H4 (cell line): ENCODE measurements around the gene KCP. TPM values are rescaled to one million over a fixed set of nuclear protein-coding genes. Genes with fewer than 3 reads are reported as not detected.
A peak's percentile ranks its signal among the peaks of the same experiment; 100 is the strongest.

Source experiments
- DNase-seq: peaks from one replicate; pipeline ENCODE4 v3.0.0-alpha.2; 2015; ENCODE audit warnings: low spot score
- total RNA-seq: library from RNA; depleted of rRNA; stranded (reverse); fragments of >200 nt; shearing (Covaris generic); gene quantifications from 2 replicates; pipeline ENCODE4 v1.2.3, GENCODE V29; 2014

Gene KCP
- total RNA-seq, 1 experiment from 2014 or later = not detected

DNA sequence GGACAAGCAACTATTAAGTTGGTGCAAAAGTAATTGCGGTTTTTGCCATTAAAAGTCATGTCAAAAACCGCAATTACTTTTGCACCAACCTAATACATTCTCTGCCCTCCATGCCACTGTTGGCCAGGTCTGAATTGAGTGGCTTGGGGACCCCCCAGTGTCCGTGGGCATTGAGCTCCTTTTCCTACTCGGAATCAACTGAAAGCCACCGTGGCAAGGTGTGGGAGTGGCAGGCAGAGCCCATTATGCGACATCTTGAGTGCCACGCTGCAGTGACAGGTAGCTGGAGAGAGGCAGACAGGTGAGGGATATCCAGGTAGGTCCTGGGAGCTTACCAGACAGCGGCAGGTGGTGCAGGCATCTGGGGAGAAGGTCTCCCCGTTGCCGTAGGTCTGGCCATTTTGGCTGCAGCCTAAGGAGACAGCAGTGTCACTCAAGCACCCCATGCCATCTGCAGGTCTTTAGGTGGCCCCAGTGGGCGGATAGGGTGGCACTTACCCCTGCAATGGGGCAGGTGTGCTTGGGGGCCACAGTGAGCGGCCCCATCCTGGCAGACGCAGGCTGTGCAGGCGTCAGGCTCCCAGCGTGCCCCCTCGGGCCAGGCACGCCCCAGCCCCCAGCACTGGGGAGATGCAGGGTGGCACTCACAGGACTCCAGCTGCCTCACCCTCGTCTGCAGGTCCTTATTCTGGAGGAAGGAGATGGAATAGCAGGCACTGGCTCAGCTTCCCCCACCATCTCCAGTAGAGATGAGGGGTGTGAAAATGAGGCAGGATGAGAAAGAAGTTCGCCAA lies 3.5 kb downstream of the KCP start:
- no peak for DNase-seq

DNA sequence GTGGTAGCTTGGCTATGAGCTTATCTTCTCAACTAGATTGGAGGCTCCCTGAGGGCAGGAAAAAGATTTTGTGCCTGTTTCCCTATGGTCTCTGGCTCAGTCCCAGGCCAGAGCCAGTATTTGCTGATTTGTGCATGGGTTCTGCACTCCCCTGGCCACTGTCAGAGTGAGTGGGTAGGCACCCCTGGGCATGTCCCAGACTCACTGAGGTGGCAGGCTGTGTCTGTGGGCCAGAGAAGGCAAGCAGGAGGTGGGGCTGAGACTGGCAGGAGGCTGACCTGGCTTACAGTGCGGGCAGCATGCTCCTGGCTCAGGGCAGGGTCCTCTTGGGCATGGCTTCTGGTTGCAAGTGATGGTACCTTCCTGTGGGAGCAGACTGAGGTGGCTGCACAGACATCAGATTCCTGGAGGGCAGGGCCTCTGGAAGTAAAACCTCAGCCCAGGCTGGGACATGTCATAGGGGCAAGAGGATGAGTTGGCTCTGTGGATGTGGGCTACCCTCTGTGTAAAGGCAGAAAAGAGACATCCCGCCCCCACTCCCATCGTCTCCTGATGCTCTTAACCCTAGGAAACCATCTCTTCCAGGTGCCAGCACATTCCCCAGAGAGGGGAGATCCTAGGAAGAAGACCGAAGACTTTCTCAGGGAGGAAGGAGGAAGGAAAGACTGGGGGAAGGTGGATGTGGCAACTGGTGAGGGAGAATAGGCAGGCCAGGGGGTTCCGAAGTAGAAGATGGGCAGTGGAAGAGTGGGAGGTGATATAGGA lies 4.3 kb downstream of the KCP start:
- no peak for DNase-seq

DNA sequence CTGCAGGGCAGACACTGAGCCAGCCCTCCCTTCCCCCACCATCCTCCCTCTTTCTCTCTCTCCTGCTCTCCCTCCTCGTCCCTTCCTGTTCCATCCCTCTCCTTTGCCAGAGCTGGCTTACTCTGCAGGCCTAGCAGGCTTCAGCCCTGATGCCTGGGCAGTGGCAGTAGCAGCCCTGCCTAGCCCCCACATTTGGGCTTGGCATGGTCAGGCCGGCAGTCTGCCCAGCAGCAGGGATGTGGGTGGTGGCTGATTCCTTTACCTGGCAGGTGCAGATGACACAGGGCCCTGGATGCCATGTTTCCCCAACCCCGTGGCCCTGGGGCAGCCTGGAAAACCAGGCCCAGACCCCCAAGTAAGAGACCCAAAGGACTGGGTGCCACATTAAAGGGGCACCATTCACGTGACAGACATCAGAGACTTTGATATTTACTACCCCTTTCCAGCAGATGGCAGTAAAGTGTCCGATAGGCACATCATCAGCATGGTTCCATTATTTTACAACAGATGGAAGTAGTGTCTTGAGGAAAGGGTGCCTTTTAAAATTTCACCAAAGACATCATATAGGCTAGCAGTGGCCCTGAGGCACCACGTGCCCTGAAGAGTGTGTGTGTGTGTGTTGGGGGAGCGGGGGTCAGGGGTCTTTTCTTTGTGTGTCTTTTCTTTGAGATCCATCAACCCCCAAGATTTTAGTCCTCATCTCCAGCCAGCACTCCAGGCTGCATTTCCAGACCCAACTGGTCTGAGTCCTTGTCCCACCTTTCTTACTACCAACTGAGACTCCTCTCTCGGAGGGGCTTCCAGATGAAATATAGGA lies 5.9 kb downstream of the KCP start:
- peak; percentile 58 for DNase-seq

DNA sequence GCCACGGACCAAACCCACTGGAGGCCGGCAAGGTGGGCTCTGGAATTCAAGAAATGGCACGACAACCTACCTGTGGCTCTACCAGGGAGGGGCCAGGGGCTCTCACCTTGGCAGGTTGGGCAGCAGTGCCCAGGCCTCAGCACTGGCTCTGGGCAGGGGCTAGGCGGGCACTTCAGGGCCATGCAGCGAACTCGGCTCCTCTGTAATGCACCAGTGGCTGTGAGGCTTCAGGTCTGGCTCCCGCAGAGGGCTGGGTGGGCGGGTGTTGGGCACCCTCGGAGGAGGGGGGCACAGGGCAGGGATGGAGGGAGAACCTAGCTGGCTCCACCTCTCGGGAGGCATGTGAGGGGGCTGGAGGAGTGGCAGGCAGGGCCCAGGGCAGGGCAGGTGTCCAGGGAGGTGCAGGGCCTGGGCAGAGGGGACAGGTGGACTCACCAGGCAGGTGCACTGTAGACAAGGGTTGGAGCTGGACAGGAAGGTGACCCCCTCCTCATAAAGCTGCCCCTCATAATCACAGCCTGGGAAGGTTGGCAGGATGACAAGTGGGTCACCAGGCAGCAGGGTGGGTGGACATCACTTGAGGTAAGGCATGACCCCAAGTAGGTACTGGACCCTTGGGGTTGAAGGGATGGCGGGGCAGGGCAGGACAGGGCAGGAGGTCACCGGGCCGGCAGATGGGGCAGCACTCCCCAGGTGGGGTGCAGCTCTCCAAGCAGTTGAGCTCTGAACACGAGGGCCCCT lies 6.7 kb downstream of the KCP start:
- DNase-seq = no peak

DNA sequence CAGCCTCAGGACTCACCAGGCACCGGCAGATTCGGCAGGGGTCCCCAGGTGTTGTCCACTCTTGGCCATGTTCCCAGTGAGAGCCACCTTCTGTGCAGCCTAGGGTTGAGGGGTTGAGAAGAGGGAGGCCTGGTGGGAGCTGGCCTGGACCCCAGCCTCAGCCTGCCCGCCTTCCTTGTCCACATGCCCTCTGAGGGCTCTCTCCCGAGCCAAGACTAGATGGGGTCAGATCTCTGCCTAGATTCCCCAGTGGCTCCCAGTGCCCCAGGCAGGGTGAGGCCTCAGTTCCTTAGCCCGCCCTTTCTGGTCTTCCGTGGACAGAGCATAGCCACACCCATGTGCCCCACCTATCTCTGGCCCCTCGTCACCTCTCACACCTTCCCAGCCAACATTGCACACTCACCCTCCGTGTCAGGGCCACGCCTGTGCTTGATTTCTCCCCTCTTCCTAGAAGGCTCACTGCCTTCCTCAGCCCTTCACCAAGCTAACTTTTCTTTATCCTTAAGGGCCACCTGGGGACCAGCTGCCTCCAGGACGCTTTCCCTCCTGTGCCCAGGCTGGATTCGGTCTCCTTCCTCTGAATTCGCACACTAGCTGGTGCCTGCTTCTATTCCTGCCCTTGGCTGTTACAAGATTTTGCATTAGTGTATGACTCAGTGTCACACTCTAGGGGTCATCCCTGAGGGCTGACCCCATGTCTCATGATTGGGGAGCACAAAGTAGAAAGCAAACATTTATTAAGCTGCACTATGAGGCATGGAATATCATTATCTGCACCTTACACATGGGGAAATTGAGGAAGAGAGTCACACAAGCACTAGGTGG lies 7.5 kb downstream of the KCP start:
- DNase-seq = no peak

DNA sequence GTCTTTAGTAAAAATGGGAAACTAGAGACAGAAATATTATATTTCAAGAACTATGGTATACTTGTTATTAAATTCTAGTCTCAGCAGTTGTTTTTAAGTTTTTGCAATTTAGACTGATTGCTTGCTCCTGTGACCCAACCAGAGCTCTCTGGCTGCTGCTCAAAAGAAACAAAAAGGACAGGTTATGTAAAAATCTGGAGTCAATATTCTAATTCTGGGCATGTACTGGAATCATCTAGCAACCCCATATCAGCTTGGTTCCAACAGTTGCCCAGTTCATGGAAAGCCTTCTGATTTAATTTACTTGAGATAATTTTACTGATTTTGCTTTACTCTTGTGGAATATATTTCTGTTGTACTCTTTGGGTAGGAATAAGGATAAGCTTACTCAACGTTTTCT lies 10.3 kb downstream of the KCP start:
- DNase-seq = no peak

DNA sequence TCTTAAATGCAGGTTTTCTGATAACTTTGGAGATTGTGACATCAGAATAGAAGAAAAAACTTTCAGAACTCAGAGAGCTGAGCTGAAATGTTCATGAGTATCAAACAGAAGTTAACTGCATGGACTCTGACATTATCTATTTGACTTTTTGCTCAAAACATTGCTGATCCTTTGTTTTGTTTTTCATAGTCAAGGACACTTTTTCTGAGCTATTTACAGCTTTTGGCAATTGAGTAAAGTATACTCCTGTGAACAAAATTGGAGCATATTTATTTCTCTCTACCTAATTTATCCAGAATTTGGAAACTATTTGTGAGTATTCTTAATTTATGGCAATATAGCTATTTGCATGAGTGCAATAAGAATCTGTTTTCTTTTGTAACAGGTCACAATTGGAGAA lies 11.1 kb downstream of the KCP start:
- DNase-seq = no peak

DNA sequence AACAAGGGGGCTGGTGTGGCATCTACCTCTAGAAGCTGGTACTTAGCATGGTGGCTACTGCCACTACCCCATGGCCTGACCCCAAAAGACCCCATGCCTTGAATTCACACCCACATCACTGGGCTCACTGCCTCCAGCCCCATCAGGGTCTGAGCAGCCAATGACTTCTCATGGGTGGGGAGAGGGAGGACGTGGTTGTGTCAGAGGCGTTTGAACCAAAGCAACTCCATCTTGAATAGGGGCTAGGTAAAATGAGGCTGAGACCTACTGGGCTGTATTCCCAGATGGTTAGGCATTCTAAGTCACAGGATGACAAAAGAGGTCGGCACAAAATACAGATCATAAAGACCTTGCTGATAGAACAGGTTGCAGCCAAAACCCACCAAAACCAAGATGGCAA lies 15.2 kb downstream of the KCP start:
- no peak for DNase-seq

DNA sequence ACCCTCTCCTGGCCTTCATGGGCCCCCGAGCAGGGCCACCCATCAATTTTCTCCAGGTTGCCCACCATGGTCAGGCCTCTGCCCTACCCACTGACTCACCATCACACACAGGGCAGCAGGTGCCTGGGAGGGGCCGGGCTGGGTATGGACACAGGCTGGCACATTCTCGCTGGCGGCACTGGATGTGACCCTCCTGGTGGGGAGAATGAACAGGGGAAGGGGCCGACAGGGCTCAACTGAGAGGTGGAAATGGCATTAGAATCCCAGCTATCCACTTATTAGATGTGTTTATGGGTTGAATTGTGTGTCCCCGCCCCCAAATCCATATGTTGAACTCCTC lies 16.4 kb downstream of the KCP start:
- DNase-seq = no peak

DNA sequence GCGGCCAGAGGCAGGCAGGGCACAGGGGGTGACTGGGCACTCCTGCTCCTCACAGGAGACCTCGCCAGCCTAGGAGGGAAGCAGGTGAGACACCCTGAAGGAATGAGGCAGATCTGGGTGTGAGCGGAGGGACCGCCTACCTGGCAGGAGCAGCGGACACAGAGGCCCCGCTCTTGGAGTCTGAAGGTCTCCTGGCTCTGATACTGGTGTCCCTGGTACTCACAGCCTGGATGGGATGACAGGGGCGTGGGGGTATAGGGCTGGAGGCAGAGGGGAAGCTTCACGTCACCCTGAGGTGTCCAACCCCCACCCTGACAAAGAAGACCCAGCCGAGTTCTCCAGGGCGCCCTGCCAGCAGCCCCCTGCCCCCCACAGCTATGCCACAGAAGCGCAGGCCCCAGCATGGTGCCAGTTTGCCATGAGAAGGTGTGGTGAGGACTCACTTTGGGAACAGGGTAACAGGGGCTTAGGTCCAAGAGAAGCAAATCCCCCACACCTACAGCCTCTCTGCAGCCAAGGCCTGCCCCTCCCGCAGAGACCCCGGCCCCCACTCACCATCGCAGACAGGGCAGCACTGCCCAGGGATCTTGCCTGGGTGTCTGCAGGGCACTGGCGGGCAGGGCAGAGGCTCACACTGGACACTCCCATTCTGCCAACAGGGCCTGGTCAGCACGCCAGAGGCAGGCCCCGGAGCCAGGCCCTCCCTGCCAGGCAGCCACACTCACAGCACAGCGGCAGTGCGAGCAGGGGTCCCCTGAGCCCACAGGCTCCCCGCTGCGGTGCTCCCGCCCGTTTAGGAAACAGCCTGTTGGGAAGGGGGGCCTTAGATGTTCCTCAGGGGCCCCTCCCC lies 17.0 kb downstream of the KCP start:
- no peak for DNase-seq

DNA sequence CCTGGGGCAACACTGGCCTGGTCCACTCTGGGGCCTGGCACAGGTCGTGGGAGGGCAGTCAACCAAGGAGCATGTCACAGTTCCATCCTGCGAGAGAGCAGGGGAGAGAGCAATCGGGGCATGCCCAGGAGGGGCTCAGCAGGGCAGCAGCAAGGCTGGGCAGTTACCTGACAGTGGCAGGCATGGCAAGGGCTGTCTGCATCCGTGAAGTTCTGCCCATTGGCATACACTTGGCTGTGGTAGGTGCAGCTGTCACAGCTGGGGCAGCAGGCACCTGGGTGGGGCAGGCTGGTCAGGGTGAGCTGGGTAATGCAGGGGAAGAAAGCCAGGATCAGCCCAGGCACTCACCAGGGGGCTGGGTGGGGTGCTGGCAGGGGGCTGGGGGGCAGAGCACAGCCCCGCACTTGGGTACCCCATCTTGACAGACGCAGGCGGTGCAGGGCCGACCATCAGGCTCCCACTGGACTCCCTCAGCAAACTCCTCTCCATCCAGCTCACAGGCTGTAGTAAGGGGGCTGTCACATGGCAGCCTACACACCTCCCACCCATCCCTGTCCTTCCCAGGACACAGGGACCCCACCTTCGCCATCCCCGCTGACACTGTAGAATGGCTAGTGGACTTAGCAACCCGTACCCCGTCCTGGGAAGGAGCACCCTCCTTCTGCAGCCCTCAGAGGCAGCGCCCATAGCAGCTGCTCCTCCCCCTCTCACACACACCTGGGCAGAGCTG lies 17.8 kb downstream of the KCP start:
- no peak for DNase-seq

DNA sequence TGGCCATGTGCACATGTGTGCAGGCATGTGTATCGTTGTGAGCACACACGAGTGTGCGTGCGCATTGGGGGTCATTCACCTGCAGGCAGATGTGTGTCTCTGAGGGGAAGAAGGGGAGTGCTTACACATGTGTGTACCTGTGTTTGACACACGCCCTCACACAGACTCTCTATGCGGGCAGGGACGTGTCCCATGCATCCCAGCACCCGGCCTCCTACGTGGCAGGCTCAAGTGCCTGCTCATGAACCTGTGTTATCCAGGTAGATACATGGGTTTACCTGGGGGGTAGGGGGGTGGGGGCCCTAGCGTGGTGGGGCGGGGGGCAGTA lies 18.6 kb downstream of the KCP start:
- no peak for DNase-seq

DNA sequence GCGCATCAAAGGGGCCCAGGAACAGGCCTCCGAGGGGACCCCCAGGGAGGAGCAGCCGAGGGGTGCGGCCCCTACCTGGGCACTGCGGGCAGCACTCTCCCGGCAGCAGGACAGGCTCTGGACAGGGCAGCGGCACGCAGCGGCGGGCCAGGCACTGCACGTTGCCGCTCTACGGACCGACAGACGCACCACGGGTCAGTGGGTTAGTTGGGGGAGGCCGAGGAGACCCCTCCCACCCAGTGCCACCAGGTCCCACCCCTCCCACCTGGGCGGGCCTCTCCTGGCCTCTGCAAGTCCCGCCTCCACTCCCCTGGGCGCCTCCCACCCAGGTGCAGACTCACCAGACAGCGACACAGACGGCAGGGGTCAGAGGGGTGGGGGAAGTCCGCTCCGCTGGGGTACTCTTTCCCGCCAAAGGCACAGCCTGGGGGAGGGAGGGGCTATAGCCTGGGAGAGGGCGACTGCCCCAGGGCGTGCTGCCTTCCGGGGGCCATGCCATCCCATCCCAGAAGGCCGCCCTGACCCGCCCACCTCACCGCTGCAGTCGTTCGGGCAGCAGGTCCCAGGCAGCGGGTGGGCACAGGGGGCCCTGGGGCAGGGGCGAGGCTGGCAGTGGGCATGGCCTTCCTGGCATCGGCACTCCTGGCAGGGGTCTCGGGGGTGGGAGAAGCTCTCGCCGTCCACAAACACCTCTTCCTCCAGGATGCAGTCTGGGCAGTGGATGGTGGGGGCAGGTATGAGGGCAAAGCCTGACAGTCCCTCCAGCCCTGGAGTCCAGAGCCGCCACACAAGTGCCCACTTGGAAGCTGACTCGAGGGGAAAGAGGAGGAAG lies 19.2 kb downstream of the KCP start:
- DNase-seq = no peak

DNA sequence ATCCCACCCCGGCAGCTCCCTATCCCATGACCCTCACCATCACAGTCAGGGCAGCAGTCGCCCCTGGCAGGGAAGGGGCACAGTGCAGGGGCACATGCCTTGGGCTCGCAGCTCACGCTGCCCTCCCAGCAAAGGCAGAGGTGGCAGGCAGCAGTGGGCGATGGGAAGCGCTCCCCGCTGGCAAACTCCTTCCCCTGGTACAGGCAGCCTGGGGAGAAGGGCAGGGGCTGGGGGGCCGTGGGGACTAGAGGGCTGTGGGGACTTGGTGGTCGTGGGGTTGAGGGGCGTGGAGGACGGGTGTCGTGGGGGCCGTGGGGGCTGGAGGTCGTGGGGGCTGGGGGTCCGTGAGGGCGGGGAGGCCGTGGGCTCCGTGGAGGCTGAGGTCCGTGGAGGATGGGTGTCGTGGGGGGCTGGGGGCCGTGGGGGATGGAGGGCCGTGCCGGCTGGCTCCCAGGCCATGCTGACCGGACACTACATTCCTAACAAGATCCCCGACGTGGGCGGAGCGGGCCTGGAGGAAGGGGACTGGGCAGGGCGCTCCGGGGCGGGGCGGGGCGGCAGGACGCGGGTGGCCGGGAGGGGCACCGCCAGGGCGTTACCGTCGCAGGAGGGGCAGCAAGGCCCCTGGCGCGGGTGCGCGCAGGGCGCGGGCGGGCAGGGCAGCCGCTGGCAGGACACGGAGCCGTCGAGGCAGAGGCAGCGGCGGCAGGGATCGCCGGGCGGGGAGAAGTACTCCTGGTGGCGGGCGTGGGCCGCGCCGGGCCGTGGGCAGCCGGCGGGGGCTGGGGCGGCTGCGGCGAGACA lies 20.0 kb downstream of the KCP start:
- no peak for DNase-seq

DNA sequence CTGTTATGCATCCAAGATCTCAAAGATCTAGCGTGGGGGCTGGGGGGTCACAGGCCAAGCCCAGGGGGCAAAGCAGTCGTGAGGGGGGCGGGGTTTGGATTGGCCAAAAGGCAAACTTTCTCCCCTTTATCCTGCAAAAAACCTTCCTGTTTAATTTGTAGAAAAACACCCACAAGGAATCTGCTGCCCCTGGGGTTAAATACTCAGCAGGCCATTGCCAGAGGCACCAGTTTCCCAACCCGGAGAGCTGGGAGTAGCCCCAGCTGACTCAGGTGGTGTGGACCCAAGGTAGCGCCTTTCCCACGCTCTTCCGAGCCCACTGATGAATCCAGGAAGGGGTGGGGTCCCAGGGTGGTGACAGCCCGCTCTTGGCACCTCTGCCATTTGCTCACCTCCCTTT lies 21.4 kb downstream of the KCP start:
- no peak for DNase-seq

DNA sequence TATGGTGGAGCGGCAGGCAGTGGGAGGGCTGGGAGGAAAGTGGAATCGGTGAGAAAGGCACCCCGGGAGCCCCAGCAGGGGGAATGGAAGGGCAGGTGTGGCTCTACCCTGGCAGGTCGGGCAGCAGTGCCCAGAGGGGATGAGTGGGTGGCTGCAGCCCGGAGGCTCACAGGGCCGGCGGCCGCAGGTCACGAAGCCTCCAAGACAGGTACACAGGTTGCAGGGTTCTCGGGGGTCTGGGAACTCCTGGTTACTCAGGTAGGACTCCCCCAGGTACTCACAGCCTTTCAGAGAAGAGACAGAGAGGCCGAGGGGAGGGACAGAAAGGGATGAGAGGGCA lies 21.8 kb downstream of the KCP start:
- no peak for DNase-seq

DNA sequence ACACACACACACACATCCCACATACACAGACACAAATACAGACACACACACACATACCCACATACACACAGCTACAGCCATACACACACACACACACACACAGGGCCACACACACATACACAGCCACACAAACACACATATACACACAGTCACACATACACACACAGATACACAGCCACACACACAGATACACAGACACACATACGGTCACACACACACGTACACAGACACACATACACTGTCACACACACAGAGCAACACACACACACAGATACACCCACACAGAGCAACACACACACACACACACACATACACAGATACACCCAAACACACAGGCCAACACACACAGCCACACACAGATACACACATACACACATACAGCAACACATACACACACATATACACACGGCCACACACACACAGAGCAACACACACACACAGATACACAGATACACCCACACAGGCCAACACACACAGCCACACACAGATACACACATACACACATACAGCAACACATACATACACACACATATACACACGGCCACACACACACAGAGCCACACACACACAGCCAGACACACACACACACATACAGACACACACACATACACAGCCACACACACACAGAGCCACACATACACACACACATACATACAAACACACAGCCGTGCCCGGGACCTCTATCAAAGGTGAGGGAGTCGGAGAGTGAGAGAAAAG lies 22.3 kb downstream of the KCP start:
- no peak for DNase-seq
